Measurements from ENCODE around the gene PTPN1. TPM values are rescaled to one million over a fixed set of nuclear protein-coding genes. Genes with fewer than 3 reads are reported as not detected.

PTPN1 gene
- polyA plus RNA-seq, 1 experiment, result 16.2 TPM

- no peak overlapping the region for H3K4me3 ChIP-seq (ENCODE audit: low read depth, low read length)
- H3K36me3 ChIP-seq (ENCODE audit: control insufficient read depth, insufficient read depth, low read length), result no peaks in the 10 kb centered on the region
- no peak for TF ChIP-seq CTCF (IDR thresholded peaks at IDR 0.05; ENCODE audit: insufficient read depth, low read depth, low read length)
- ChIA-PET CTCF (interaction anchor here (0.5 to 1.6 kb wide), 9 partner anchors 12 to 163 kb away, joined by 3 to 5 read pairs (median 3); partner anchors contain the start of gene PTPN1), POLR2A (no interaction called here)
- DNase-seq (ENCODE audit: low read depth), result no peak
- peaks cover 4% of the 10 kb centered on the region for H3K27me3 ChIP-seq (ENCODE audit: control insufficient read depth, insufficient read depth, low read length)
Observed at GRCh38 chr20:50628853-50629669, 118.9 kb downstream of the PTPN1 start.

GRCh38 chr20:50629670-50630045 lies 119.5 kb downstream of the PTPN1 start:
- ChIA-PET CTCF (interaction anchor here (1.3 kb wide), 1 partner anchor 159 kb away, joined by 5 read pairs; no protein-coding TSS in a partner anchor), POLR2A (no interaction called here)

GRCh38 chr20:50630578-50631263 lies 120.5 kb downstream of the PTPN1 start:
- no peak overlapping the region for H3K4me3 ChIP-seq (ENCODE audit: low read depth, low read length)
- ChIA-PET POLR2A (no interaction called here), CTCF (interaction anchor here (1.3 to 1.6 kb wide), 2 partner anchors 114 to 158 kb away, joined by 5 read pairs; no protein-coding TSS in a partner anchor)
- H3K27me3 ChIP-seq (ENCODE audit: control insufficient read depth, insufficient read depth, low read length), result peaks cover 4% of the 10 kb centered on the region
- TF ChIP-seq CTCF (IDR thresholded peaks at IDR 0.05; ENCODE audit: insufficient read depth, low read depth, low read length), result no peak
- DNase-seq (ENCODE audit: low read depth), result no peak
- H3K36me3 ChIP-seq (ENCODE audit: control insufficient read depth, insufficient read depth, low read length), result no peaks in the 10 kb centered on the region

More at GRCh38 chr20:50629670-50630045, 119.5 kb downstream of the PTPN1 start:
- no peak for TF ChIP-seq CTCF (IDR thresholded peaks at IDR 0.05; ENCODE audit: insufficient read depth, low read depth, low read length)
- no peak for DNase-seq (ENCODE audit: low read depth)
- peaks cover 4% of the 10 kb centered on the region for H3K27me3 ChIP-seq (ENCODE audit: control insufficient read depth, insufficient read depth, low read length)
- H3K4me3 ChIP-seq (ENCODE audit: low read depth, low read length), result no peak overlapping the region
- no peaks in the 10 kb centered on the region for H3K36me3 ChIP-seq (ENCODE audit: control insufficient read depth, insufficient read depth, low read length)

- H3K4me3 ChIP-seq (ENCODE audit: low read depth, low read length), result no peak overlapping the region
- peaks cover 4% of the 10 kb centered on the region for H3K27me3 ChIP-seq (ENCODE audit: control insufficient read depth, insufficient read depth, low read length)
- no peak for DNase-seq (ENCODE audit: low read depth)
- ChIA-PET POLR2A (no interaction called here), CTCF (interaction anchor here (1.3 to 2.0 kb wide), 4 partner anchors 9 to 112 kb away, joined by 4 to 8 read pairs (median 4); no protein-coding TSS in a partner anchor)
- no peaks in the 10 kb centered on the region for H3K36me3 ChIP-seq (ENCODE audit: control insufficient read depth, insufficient read depth, low read length)
- no peak for TF ChIP-seq CTCF (IDR thresholded peaks at IDR 0.05; ENCODE audit: insufficient read depth, low read depth, low read length)
Observed at GRCh38 chr20:50632236-50632635, 122.1 kb downstream of the PTPN1 start.

- H3K4me3 ChIP-seq (ENCODE audit: low read depth, low read length), result no peak overlapping the region
- H3K36me3 ChIP-seq (ENCODE audit: control insufficient read depth, insufficient read depth, low read length), result no peaks in the 10 kb centered on the region
- ChIA-PET CTCF (interaction anchor here (1.3 to 2.0 kb wide), 3 partner anchors 9 to 110 kb away, joined by 4 to 8 read pairs (median 4); no protein-coding TSS in a partner anchor), POLR2A (no interaction called here)
- no peak for TF ChIP-seq CTCF (IDR thresholded peaks at IDR 0.05; ENCODE audit: insufficient read depth, low read depth, low read length)
- peaks cover 4% of the 10 kb centered on the region for H3K27me3 ChIP-seq (ENCODE audit: control insufficient read depth, insufficient read depth, low read length)
- no peak for DNase-seq (ENCODE audit: low read depth)
Observed at GRCh38 chr20:50632701-50633100, 122.5 kb downstream of the PTPN1 start.
